Activated CD4-positive, alpha-beta T cell treated with anti-CD3 and anti-CD28 coated beads for 1 hour (primary cell): ENCODE measurements around the gene FGFRL1.
A peak's percentile ranks its signal among the peaks of the same experiment; 100 is the strongest.

ENCODE experiments used
- DNase-seq: peaks from one replicate; pipeline ENCODE4 v3.0.0-alpha.2; 2020

Gene FGFRL1, protein sequence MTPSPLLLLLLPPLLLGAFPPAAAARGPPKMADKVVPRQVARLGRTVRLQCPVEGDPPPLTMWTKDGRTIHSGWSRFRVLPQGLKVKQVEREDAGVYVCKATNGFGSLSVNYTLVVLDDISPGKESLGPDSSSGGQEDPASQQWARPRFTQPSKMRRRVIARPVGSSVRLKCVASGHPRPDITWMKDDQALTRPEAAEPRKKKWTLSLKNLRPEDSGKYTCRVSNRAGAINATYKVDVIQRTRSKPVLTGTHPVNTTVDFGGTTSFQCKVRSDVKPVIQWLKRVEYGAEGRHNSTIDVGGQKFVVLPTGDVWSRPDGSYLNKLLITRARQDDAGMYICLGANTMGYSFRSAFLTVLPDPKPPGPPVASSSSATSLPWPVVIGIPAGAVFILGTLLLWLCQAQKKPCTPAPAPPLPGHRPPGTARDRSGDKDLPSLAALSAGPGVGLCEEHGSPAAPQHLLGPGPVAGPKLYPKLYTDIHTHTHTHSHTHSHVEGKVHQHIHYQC

GRCh38 chr4:1011022-1011665 is at the start of gene FGFRL1:
Gene FGFRL1, plus strand, starts transcription at chr4:1011626. Its CDS starts 860 bp downstream, at chr4:1012486.
- peak; percentile 88 for DNase-seq

GRCh38 chr4:962231-963208 is 48.9 kb upstream of the FGFRL1 start:
- no peak for DNase-seq

DNA sequence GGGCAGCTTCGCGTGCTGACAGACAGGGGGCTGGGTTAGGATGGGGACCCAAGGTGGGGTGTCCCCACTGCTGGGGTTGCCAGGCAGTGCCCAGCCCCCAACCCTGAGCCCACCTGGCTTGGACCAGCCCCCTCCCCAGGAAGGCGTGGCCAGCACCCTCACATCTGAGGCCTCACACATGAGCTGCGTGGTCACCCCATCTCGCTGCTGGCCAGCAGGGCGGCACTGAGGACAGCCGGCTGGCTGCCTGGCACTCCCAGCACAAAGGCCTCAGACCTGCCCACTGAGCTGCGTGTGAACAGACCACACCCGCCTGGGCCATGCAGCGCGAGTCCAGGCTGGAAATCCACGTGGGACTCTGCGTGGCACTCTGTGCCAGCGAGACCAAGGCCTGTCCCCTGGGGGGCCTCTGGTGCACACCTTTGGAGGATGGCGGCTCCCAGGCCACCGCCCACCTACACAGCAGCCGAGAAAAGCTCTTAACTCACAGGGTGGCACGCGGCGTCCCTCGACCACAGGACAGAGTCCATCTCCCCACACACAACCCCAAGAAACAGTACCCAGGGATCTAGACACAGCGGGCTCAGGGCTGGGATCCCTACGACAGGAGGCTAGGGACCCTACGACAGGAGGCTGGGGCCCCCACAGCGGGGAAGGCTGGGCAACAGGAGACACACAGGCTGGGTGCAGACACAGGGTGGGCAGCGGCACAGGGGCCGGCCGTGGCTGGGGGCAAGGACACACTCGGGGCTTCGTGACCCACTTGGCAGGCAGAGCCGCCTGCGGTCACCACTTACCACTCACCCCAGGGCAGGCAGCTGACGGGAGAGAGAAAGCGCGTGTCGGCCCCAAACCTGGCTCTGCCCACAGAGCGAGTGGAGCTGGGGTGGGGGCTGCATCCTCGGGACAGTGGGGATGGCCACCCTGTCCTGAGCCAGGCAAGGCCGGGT is 47.9 kb upstream of the FGFRL1 start:
- DNase-seq = no peak

GRCh38 chr4:964346-965025 is 46.9 kb upstream of the FGFRL1 start:
- DNase-seq = no peak

GRCh38 chr4:965048-965765 is 46.2 kb upstream of the FGFRL1 start:
- DNase-seq = no peak

GRCh38 chr4:965766-966134 is 45.7 kb upstream of the FGFRL1 start:
- no peak for DNase-seq

DNA sequence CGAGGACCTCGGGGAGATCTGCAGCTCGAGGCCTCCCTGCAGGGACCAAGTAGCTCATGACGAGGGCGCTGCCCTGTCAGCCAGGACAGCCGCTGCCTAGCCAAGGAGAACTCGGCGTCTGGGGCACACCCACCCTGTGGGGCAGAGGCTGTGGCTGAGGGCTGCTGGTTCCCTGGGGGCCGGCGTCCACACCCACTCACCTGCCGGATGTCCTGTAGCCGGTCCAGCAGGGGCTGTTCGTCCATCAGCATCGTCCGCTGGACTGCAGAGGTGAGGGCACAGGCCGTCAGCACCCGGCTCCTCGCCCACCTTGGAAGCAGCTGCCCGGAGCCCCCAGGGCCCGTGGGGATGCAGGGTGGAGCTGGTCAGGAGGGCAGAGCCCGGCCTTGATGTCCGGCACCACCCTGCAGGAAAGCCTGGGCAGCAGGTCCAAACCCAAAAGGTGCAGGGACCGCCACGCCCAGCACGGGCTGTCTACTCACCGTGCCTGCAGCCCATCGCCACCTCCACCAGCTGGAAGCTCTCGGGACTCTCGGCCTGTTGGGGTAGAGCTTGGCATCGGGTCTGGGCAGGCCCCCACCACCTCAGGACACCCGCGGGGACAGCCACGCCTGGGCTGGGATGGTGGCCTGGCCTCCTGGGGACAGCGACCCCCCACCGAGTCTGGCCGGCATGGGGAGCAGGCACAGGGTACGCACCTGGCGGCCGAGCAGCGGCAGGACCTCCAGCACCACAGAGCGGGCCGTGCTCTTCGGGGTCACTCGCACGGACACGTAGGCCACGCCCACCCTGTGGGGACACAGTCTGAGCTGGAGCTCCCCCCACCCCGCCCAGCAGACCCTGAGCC is 44.9 kb upstream of the FGFRL1 start:
- DNase-seq = no peak

DNA sequence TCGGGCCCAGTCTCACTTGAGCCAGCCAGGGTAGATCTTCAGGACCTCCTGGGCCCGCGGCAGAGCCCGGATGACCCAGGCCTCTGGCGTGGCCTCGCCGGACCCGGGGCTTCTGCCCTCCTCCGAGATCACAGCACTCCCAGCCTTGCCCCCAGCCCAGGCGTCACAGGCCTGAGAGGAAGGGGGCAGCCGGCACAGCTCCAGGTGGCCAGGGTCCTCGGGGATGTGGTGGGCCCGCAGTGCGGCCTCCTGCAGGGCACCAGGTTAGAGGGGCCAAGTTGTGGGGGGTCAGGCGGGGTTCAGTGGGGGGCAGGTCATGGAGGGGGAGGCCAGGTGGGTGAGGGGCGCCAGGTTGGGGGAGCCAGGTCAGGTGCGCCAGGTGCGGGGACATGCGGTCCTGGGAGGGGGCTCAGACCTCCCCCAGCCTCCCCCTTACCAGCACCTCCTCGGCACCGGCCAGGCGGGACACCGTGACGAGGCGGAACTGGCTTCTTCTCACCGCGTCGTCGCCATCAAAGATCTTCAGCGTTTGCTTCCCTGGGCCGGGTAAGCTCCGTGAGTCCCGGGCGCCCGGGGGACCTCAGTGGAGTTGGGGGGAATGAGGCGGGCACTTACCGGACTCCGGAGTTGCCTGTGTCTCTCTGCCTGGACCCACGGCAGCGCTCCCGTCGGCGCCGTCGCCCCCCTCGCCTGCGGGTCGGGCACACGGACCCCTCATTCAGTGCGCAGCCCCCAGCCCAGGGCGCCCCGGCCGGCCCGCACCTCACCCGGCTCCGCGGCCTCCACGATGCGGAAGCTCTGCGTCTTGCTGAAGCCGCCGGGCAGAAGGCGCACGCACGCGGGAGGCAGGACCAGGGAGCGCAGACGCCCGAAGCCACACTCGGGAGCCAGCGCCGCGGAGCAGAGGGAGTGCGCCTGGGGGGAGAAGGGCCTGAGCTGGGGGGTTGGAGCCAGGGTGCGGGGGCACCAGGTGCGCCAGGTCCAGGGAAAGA is 44.0 kb upstream of the FGFRL1 start:
- no peak for DNase-seq

- no peak for DNase-seq
Observed at GRCh38 chr4:968221-968620, 43.2 kb upstream of the FGFRL1 start.

DNA sequence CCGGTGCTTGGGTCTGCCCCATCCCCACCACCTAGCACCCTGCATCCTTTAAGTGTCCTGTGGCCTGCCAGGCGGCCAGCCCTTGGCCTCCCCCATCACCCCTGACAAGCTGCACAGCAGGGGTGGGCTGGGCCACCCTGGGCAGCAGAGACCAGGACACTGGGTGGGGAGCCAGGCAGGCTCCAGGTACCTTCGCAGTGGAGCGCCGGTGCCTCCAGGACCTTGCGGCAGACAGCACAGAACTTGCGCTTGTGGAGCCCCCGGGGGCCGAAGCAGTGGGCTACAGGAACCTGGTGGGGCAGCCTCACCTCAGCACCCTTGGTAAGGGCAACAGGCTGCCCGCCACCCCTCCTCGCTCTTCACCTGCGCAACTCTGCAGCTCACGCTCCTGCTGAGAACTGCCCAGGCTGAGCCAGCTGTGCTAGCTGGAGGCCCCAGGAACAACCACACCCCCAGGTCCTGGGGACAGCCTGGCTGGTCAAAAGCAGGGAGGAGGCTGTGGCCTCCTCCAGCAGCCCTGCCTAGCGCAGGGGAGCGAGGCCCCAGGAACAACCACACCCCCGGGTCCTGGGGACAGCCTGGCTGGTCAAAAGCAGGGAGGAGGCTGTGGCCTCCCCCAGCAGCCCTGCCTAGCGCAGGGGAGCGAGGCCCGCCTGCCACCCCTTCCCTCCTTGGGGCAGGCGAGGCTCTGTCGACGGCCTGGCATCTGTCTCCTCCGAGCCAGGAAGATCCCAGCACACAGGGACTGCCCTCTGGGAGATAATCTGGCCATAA is 42.6 kb upstream of the FGFRL1 start:
- no peak for DNase-seq

DNA sequence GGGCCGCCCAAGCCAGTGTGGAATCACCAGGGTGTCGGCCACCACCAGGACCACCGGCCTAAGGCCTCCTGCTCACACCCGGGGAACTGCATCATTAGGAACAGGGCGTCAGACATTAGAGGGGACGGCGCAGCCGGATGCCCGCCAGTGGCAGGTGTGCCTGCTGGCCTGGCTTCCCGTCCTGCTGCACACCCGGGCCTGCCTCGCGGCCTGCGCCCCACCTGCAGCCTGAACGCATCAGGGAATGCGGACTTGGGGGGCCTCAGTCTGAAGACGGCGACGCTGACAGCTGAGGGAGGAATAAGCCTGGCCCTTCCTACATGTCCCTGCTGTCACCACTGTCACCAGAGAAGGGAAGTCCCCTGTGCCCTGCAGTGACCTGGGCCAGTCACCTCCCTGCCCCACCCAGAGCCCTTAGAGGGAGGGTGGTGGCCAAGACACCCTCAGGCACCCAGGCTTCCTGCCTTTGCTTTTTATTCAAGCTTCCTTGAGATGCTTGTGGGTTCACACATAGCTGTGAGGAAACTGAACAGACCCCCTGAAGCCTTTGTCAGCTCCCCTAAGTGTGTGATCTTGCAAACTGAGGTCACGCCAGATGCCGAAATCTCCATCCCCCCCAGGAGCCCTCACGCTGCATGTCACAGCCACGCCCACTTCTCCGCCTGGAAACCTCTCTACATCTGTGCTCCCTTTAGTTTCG is 41.2 kb upstream of the FGFRL1 start:
- DNase-seq = no peak

DNA sequence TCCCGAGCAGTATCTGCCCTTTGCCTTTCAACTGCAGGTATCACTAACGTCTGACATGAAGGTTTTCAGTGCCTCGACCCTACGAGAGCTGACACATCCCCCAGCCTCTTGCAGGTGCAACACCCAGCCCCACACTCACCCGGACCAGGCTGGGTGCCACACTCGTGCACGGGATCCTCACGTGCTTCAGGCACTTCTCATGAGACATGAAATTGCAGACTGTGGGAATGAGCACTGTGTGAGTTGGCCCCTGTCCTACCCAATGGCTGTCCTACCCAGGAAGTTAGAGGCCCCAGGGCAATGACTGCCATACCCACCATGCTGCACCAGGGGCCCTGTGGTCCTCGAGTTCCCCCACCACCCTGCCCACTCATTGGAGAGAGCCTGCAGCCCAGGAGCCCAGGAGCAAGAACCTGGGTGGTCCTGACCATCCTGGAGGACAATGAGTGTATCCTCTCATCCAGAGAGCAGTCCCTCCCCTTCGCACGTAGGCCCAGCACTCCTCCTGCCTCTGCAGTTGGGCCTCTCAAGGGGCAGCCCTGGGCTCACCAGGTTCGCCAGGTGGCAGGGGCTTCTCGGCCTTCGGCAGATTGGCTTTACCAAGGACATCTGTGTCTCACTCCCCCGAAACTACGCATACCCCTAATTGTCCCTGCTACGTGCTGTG is 40.4 kb upstream of the FGFRL1 start:
- DNase-seq = no peak

GRCh38 chr4:971666-972500 is 39.5 kb upstream of the FGFRL1 start:
- DNase-seq = no peak

DNA sequence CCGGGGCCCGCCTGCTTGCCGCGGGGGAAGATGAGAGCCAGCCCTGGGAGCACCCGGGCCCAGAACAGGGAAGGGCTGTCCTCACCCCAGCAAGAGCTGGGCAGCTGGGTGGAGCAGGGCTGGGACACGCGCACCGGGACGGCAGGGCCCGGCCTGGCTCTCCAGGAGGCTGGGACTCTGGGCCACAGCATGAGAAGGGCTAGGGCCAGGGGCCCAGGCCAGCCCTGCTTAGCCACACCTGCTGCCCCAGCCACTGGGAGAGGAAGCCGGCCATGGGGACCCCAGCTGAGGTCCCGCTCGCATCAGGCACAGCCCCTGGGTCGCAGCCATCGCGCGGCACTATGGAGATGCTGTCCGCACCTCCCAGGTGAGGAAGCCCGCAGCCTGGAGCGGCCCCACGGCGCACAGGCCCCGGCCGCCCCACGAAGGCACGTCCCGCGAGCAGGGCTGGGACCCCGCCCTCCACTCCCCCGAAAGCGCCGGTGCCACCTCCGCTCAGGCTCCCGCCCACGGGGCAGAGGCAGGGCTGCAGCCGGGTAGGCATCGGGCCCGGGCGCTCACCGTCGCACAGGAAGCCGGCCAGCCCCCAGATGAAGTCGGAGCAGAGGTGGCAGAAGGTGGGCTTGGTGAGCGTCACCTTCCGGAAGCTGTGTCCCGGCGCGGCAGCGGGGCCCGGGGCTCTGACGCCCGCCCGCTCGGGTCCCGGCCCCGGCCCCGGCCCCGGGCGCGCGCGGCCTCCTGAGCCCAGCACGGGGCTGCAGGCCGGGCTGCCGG is 38.6 kb upstream of the FGFRL1 start:
- peak; percentile 48 for DNase-seq
